GM10248 (cell line): Measurements from ENCODE around the gene DUOXA2.

Source experiments
- CTCF ChIA-PET: fragments of 300-600 bp; sonication (Branson Sonifier 250); formaldehyde crosslinking; extraction: SDS; loops from one replicate; lab custom pipeline; 2021; ENCODE audit warnings: antibody characterized with exemption; lab: Yijun Ruan, JAX
- POLR2A ChIA-PET: fragments of 350-650 bp; sonication (Branson Sonifier 250); formaldehyde crosslinking; extraction: SDS; loops from one replicate; lab custom pipeline; 2020; ENCODE audit warnings: antibody characterized with exemption; lab: Yijun Ruan, JAX
- DNase-seq: peaks from one replicate; pipeline ENCODE4 v3.0.0; 2012; ENCODE audit errors: extremely low spot score
- CTCF ChIP-seq: IDR thresholded peaks from 2 replicates; pipeline ENCODE4 v1.5.1; 2012; ENCODE audit warnings: mild to moderate bottlenecking, low read depth; ENCODE audit errors: extremely low read depth, missing control alignments, control extremely low read depth

The DUOXA2 gene

GRCh38 chr15:45112591-45113379 is 1.3 kb upstream of the DUOXA2 start:
- DNase-seq = no peak
- POLR2A ChIA-PET = no interaction called here
- CTCF ChIA-PET = interaction anchor here (1.2 to 2.1 kb wide), 3 partner anchors 8 to 14 kb away, joined by 4 to 7 read pairs (median 5); no protein-coding TSS in a partner anchor
- TF ChIP-seq CTCF = no peak

GRCh38 chr15:45113380-45113990 is 641 bp upstream of the DUOXA2 start:
- POLR2A ChIA-PET = no interaction called here
- DNase-seq = no peak
- CTCF ChIA-PET = interaction anchor here (1.2 to 2.1 kb wide), 3 partner anchors 12 to 260 kb away, joined by 3 to 7 read pairs (median 4); no protein-coding TSS in a partner anchor
- no peak for TF ChIP-seq CTCF

GRCh38 chr15:45114751-45115085 is 592 bp downstream of the DUOXA2 start:
- ChIA-PET CTCF (interaction anchor here (1.1 to 3.1 kb wide), 3 partner anchors 9 to 19 kb away, joined by 3 to 9 read pairs (median 5); no protein-coding TSS in a partner anchor), POLR2A (no interaction called here)
- TF ChIP-seq CTCF = no peak
- DNase-seq = no peak

- no peak for DNase-seq
- POLR2A ChIA-PET = no interaction called here
- CTCF ChIA-PET = interaction anchor here (1.1 to 3.1 kb wide), 4 partner anchors 9 to 20 kb away, joined by 3 to 9 read pairs (median 4); no protein-coding TSS in a partner anchor
- TF ChIP-seq CTCF = no peak
Observed at GRCh38 chr15:45115312-45115820, 1.2 kb downstream of the DUOXA2 start.

- CTCF ChIA-PET = interaction anchor here (1.1 to 3.1 kb wide), 3 partner anchors 9 to 11 kb away, joined by 3 to 9 read pairs (median 4); no protein-coding TSS in a partner anchor
- POLR2A ChIA-PET = no interaction called here
- DNase-seq = no peak
- no peak for TF ChIP-seq CTCF
Observed at GRCh38 chr15:45116006-45116481, 1.9 kb downstream of the DUOXA2 start.
